GM21786 (cell line): Measurements from ENCODE around the gene C1orf159.
A peak's percentile ranks its signal among the peaks of the same experiment; 100 is the strongest.

Experiments used
- ATAC-seq: cut with Tn5 transposase; IDR thresholded peaks from one replicate; pipeline ENCODE4 v1.9.1; 2021; ENCODE audit not compliant: unreplicated experiment

The C1orf159 gene

DNA sequence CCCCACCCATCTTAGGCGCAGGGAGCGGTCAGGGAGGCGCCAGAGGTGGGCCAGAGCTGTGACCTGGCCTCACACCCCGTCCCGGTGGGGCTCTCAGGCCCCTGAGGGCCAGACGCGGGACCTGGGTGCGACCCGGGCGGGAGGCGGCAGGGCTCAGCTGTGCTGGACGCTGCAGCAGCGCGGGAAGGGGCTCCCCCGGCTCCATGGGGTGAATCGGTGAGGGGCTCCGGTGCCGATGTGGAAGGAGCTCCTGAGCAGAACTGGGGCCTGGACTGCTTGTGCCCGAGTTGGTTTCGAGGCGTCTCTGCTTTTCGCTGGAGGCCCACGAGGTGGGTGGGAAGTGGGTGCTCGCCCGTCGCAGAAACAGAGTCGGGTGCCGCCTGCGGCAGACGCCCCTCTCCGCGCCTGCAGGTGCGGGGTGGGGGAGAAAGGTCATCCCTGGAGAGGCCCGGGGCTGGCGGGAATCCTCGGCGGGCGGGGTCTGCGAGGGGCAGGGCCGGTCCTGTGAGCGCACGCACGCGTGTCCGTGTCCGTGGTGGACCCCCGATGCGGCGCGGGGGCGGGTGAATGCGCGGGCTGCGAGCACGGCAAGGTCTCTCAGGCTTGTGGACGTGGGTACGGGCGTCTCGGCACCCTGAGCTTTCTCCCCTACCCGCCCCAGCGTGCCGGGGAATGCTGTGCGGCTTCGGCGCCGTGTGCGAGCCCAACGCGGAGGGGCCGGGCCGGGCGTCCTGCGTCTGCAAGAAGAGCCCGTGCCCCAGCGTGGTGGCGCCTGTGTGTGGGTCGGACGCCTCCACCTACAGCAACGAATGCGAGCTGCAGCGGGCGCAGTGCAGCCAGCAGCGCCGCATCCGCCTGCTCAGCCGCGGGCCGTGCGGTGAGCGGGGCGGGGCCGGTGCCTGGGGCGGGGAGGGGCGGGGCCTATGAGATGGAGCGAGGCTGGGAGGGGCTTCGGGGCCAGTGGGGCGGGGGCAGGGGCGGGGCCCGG lies 75.6 kb downstream of the C1orf159 start:
- ATAC-seq = no peak

- no peak for ATAC-seq
These were observed 76.6 kb downstream of the C1orf159 start for GRCh38 chr1:1039145-1039910.

DNA sequence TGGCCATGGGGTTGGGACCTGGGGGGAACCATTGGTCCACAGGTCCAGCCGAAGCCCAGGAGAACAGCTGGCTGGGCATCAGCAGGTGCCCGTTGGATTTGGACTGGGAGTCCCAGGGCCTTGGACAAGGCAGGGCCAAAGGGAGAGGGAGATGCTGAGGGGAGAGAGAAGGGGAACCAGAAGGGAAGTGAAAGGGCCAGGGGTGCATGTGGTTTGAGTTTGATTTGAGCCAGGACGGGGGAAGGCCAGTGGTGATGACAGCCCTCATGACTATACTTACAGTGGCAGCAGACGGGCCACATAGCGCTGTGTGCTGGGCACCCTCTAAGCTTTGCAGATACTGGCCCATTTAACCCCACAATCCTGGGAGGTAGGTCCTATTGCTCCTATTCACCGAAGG lies 77.2 kb downstream of the C1orf159 start:
- ATAC-seq = peak; percentile 81

DNA sequence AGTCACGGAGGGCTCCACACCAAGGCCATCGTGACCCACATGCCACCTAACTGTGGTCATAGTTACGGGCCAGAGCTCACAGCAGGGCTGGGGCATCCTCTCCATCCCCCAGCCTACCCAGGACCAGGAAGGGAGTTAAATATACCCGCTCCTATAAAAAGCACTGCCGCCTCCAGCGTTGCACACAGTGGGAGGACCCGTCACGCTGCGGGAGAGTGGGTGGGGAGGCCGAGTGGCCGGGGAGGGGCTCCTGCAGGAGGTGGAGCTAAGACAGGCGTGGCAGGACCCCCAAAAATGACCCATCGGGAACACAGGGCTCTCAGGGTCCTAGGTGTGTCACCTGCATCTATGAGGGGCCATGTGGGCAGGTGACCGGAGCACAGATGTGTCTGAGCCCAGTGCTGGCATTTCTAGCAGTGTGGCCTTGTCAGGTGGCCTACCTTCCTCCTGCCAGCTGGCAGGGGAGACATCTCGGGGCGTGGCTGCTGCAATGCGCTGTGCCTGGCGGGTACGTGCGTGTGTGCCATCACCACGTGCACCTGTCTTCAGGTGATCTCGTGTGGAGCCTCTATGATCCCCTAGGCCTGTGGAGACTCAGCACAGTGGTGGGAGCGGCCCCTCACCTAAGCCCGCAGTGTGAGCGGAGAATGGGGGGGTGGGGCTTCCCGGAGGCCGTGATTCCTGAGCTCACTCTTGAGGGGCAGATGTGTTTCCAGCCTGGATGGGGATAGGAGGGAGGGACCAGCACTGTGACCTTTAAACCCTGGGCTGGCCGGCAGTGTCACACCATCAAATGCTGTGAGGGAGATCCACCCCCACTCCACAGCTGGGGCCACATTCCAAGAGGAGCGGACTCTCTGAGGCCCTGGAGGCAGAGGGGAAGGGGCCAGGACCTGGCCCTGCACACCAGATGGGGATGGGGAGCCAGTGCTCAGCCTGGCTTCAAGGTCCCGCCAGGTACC lies 78.2 kb downstream of the C1orf159 start:
- no peak for ATAC-seq

DNA sequence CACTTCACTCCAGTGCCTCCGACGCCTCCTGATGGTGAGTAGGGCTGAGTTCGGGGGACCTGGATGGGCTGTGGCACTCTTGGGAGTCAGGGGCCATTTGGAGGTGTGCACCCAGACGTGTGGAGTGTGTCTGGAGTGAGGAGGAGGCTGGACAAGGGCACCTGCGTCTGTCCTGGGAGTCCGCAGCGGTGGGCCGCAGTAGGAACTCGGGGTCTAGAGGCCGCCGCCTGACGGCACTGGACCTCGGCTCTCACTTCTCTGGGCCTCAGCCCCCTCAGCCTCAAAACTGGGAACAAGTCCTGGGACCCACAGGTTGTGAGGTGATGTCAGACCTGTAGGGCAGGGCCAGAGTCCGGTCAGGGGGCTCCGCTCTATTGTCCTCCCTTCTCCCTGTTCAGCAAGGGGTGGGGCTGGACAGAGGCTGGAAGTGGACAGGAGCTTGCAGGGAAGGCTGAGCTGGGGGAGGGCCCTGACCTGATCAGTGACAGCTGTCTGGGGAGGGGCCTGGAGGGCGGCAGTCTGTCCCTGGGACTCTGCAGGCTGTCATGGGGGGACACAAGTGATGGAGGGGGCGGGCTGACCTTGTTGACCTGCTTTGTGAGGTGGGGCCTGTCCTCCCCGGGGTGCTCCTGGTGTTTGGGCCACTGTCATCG lies 80.5 kb downstream of the C1orf159 start:
- ATAC-seq = no peak

- ATAC-seq = no peak
These were observed 81.5 kb downstream of the C1orf159 start for GRCh38 chr1:1034439-1034781.

DNA sequence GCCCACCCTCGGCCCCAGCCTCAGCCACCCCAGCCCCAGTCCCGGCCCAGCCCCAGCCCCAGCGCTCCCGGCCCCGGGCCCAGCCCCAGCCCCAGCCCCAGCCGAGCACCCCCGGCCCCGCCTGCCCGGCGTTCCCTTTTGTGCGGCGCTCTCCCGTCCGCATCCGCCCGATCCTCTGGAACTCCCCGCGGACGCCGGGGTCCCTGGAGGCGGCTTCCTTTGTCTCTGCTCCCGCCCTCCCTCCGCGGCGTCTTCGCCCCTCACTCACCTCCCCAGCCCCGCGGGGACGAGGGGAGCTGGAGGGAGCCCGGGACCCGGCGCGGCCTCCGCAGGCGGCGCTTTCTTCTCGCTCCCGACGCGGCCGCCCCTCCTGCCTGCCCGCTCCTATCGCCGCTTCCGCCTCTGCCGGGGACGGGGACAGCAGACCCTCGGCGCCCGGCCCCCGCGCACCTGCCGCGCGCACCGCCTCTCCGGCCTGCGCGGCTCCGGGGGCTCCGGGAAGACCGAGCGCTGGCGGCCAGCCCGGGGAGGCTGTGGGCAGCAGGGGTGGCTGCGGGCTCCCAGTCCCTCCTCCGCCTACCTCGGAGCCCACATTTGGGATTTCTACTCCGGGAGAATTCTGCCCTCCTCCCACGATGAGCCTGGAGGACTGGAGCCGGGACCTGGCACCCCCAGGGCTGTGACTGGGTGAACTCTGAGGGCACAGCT lies 82.0 kb downstream of the C1orf159 start:
- ATAC-seq = no peak

- peak; percentile 81 for ATAC-seq
These were observed 82.8 kb downstream of the C1orf159 start for GRCh38 chr1:1033009-1033587.

GRCh38 chr1:1032424-1032823 lies 83.5 kb downstream of the C1orf159 start:
- no peak for ATAC-seq
